HUES48 (cell line): ENCODE measurements around the gene AGBL3.
A peak's percentile ranks its signal among the peaks of the same experiment; 100 is the strongest.

ENCODE experiments used
- H3K27ac ChIP-seq: one replicate; pipeline ENCODE4 v1.7.0; 2013; ENCODE audit warnings: low read depth, low read length, inconsistent platforms
- H3K27me3 ChIP-seq: 2 replicates; pipeline ENCODE4 v1.6.1; 2013; ENCODE audit warnings: mild to moderate bottlenecking, low read length; ENCODE audit not compliant: control insufficient read depth, insufficient read depth
- H3K36me3 ChIP-seq: 2 replicates; pipeline ENCODE4 v1.6.1; 2013; ENCODE audit warnings: low read length; ENCODE audit not compliant: control insufficient read depth, insufficient read depth
- H3K4me1 ChIP-seq: 2 replicates; pipeline ENCODE4 v1.6.1; 2013; ENCODE audit warnings: mild to moderate bottlenecking, low read length; ENCODE audit not compliant: control insufficient read depth, insufficient read depth
- H3K4me3 ChIP-seq: 2 replicates; pipeline ENCODE4 v1.5.1; 2013; ENCODE audit warnings: mild to moderate bottlenecking, low read depth, low read length
- H3K9ac ChIP-seq: 2 replicates; pipeline ENCODE4 v1.6.1; 2013; ENCODE audit warnings: mild to moderate bottlenecking, low read depth, low read length, moderate library complexity
- H3K9me3 ChIP-seq: 2 replicates; pipeline ENCODE4 v1.6.1; 2013; ENCODE audit warnings: low read length; ENCODE audit not compliant: control insufficient read depth, insufficient read depth

Gene AGBL3

GRCh38 chr7:135147899-135148721, 161.8 kb downstream of the AGBL3 start, which contains the start of gene TMEM140:
Gene TMEM140, plus strand, starts transcription at chr7:135148072. Its CDS starts 16,370 bp downstream, at chr7:135164442.
- H3K4me3 ChIP-seq: no peak within 1 kb of the TSS
- H3K9ac ChIP-seq: no peak within 1 kb of the TSS
- no peaks in the 10 kb centered on the region for H3K9me3 ChIP-seq
- H3K27ac ChIP-seq: no peak within 1 kb of the TSS
- H3K27me3 ChIP-seq: no peaks in the 10 kb centered on the region
- H3K4me1 ChIP-seq: peaks cover 7% of the 10 kb centered on the region
- no peaks in the 10 kb centered on the region for H3K36me3 ChIP-seq

DNA sequence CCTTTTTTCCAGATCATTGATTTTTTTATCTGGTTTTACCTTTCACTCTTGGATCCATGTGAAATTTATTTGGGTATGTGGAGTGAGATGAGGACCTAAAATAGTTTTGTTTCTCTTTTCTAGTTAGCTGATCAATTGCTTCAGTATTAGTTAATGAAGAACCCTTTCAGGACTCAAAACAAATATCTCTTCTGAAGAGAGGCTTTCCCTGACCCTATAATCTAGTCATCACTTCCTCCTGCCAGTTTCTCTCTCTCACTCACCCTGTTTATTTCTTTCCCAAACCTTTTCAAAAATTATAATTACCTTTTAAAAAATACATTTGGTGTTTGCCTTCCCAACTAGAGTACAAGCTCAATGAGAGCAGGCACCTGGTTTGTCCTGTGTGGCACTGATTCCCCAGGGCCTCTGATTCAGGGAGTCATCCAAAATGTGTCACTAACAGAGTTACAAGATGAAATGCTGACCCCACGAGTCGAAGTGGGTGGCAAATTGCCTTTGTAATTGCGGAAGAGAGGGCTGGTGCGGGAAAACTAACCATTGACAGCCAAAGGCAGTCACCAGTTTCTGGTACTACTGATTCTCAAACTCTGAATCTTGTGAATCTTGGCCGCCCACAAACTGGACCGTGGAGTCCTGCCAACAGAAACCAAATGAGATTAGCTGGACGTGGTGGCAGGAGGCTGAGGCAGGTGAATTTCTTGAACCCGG, 163.9 kb downstream of the AGBL3 start:
- H3K9me3 ChIP-seq: no peaks in the 10 kb centered on the region
- H3K27ac ChIP-seq: no peak overlapping the region
- no peaks in the 10 kb centered on the region for H3K36me3 ChIP-seq
- H3K4me1 ChIP-seq: peaks cover 7% of the 10 kb centered on the region
- H3K4me3 ChIP-seq: no peak overlapping the region
- no peaks in the 10 kb centered on the region for H3K27me3 ChIP-seq
- H3K9ac ChIP-seq: no peak overlapping the region

DNA sequence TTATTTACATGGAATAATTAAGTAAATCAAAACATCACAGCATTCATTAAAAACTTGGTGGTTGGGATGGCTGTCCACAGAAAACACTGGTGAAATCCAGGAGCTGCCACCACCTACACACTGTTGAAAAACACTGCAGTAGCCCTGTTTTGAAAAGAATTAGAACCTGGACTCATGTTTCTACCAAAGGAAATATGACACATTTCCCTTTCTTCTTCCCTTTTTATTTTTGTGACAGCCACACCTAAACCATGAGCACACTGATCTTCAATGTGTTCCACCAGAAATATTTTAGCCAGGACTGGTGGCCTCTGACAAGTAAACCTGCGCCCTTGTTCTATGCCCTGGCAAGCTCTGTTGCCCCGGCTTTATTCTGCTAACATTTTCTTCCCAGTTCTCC, 164.8 kb downstream of the AGBL3 start:
- H3K4me3 ChIP-seq: no peak overlapping the region

GRCh38 chr7:135151533-135151932, 165.2 kb downstream of the AGBL3 start:
- Histone ChIP-seq H3K4me1 (peaks cover 7% of the 10 kb centered on the region), H3K27me3 (no peaks in the 10 kb centered on the region), H3K4me3 (no peak overlapping the region), H3K27ac (no peak overlapping the region), H3K36me3 (no peaks in the 10 kb centered on the region), H3K9me3 (peaks cover 10% of the 10 kb centered on the region; the same call in 1 of the 2 replicates), H3K9ac (no peak overlapping the region)

More for the DNA sequence above, 164.8 kb downstream of the AGBL3 start:
- Histone ChIP-seq H3K9ac (no peak overlapping the region), H3K9me3 (peaks cover 6% of the 10 kb centered on the region; the same call in 1 of the 2 replicates), H3K27ac (no peak overlapping the region), H3K36me3 (no peaks in the 10 kb centered on the region), H3K27me3 (no peaks in the 10 kb centered on the region), H3K4me1 (peaks cover 7% of the 10 kb centered on the region)

- H3K4me3 ChIP-seq: no peak overlapping the region
These were observed 166.1 kb downstream of the AGBL3 start for GRCh38 chr7:135152442-135152841.

GRCh38 chr7:135154734-135155133, 168.4 kb downstream of the AGBL3 start:
- H3K4me3 ChIP-seq: no peak overlapping the region
- peaks cover 19% of the 10 kb centered on the region; the same call in 1 of the 2 replicates for H3K9me3 ChIP-seq

More at GRCh38 chr7:135152442-135152841, 166.1 kb downstream of the AGBL3 start:
- Histone ChIP-seq H3K27me3 (no peaks in the 10 kb centered on the region), H3K27ac (no peak overlapping the region), H3K9me3 (peaks cover 18% of the 10 kb centered on the region; the same call in 1 of the 2 replicates), H3K4me1 (peaks cover 1% of the 10 kb centered on the region), H3K9ac (no peak overlapping the region), H3K36me3 (no peaks in the 10 kb centered on the region)

GRCh38 chr7:135156290-135156689, 170.0 kb downstream of the AGBL3 start:
- Histone ChIP-seq H3K9ac (no peak overlapping the region), H3K4me3 (no peak overlapping the region), H3K27ac (no peak overlapping the region), H3K36me3 (no peaks in the 10 kb centered on the region), H3K4me1 (peaks cover 12% of the 10 kb centered on the region), H3K9me3 (peaks cover 19% of the 10 kb centered on the region; the same call in 1 of the 2 replicates), H3K27me3 (no peaks in the 10 kb centered on the region)

More at GRCh38 chr7:135154734-135155133, 168.4 kb downstream of the AGBL3 start:
- Histone ChIP-seq H3K4me1 (no peaks in the 10 kb centered on the region), H3K27ac (no peak overlapping the region), H3K27me3 (no peaks in the 10 kb centered on the region), H3K36me3 (no peaks in the 10 kb centered on the region), H3K9ac (no peak overlapping the region)

DNA sequence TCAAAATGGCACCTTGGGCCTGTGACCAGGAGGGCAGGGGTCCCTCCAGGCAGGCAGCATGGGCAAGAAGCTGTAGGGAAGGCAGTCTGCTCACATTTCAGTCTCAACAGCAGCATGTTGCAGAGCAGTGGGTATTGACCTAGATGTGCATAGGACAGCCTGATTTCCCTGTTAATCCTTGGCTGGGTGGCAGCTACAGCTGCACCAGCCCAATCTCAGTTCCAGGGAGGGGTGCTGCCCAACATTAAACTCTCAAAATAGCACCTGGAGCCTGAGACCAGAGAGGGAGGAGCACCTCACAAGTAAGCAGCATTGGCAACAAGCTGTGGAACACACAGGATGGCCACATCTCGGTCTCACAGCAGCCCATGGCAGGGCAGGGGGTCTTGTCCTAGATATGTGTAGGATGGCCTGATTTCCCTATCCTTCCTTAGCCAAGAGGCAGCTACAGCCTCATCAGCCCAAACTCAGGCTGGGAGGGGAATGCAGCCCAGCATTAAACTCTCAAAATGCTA, 171.9 kb downstream of the AGBL3 start:
- no peak overlapping the region for H3K9ac ChIP-seq
- no peaks in the 10 kb centered on the region for H3K27me3 ChIP-seq
- H3K36me3 ChIP-seq: no peaks in the 10 kb centered on the region
- peaks cover 12% of the 10 kb centered on the region for H3K4me1 ChIP-seq
- peaks cover 19% of the 10 kb centered on the region; the same call in 1 of the 2 replicates for H3K9me3 ChIP-seq
- no peak overlapping the region for H3K27ac ChIP-seq
- H3K4me3 ChIP-seq: no peak overlapping the region

DNA sequence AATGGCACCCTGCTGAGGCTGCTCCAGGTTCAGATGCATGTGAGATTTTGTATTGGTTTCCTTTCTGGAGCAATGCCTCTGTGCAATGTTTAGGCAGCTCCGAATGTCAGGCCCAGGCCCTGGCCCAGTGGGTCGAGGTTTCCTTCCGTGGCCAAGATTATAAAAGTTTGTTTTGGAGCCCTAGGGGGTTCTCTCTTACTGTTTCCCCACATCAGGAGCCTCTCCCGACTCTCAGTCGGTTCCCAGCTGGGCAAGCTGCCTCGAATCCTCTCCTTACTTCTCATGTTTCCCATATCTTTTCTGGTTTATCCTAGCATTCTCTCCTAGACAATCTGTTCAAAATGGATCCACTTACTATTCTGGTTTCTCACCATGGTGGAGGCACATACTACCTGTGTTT, 172.6 kb downstream of the AGBL3 start:
- Histone ChIP-seq H3K4me1 (peaks cover 12% of the 10 kb centered on the region), H3K9me3 (peaks cover 19% of the 10 kb centered on the region; the same call in 1 of the 2 replicates), H3K36me3 (no peaks in the 10 kb centered on the region), H3K9ac (no peak overlapping the region), H3K4me3 (no peak overlapping the region), H3K27me3 (no peaks in the 10 kb centered on the region), H3K27ac (no peak overlapping the region)

DNA sequence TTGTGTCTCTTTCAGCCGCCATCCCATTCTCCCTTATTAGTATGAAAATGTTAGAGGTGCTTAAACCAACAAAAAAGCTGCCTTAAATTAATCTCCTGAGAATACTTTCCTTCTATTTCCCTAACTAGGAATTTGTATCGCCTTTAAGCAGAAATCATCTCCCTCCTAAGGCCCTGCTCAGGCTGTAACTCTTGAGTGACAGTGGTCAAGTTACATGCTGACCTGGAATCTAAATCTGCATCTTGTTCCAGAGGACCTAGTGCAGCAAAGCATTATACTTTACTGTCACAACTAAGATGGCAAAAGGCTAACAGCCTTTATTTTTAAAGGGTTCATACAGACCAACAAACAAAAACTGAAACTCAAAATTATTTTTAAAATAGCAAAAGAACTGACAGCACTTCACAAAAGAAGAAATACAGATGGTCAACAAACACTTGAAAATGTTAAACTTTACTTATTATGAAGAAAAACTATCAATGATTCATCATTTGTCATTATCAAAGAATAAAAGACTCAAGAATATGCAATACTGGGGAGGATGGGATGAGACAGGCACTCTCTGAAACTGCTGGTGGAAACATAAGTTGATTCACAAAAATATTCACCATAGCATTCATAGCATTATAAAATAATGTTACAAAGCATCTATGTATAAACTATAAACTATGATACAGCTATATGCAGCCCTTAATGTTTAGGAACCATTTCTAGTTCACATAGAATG, 173.2 kb downstream of the AGBL3 start:
- Histone ChIP-seq H3K27ac (peak overlapping the region; percentile 51), H3K4me1 (peaks cover 12% of the 10 kb centered on the region)

More for the DNA sequence above, 173.2 kb downstream of the AGBL3 start:
- no peak overlapping the region for H3K9ac ChIP-seq
- H3K36me3 ChIP-seq: 0 out of 2 replicates have a peak, but pooled peaks cover 3% of the 10 kb centered on the region
- no peaks in the 10 kb centered on the region for H3K27me3 ChIP-seq
- no peak overlapping the region for H3K4me3 ChIP-seq
- H3K9me3 ChIP-seq: peaks cover 19% of the 10 kb centered on the region; the same call in 1 of the 2 replicates
